ENCODE data around the gene PCDH9.

DNA sequence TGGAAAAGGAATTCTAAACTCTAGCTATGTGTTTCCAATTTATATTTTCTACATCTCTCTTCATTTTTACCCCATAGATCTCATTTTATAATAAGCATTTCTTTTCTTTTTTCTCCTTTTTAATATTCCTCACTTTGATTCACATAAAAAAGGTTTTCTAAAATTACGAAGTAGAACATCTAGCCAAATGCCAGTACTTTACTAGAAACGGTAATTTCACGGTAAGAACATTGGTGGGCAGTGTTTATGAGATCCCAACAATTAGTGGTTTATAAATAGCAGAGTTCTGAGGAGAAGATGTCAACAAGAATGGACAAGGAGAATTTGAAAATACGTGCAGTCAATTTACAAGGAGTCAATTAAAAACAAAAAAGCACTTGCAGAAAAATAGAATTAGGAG, 94.8 kb downstream of the PCDH9 start:
- TF ChIP-seq, protein P1, sequence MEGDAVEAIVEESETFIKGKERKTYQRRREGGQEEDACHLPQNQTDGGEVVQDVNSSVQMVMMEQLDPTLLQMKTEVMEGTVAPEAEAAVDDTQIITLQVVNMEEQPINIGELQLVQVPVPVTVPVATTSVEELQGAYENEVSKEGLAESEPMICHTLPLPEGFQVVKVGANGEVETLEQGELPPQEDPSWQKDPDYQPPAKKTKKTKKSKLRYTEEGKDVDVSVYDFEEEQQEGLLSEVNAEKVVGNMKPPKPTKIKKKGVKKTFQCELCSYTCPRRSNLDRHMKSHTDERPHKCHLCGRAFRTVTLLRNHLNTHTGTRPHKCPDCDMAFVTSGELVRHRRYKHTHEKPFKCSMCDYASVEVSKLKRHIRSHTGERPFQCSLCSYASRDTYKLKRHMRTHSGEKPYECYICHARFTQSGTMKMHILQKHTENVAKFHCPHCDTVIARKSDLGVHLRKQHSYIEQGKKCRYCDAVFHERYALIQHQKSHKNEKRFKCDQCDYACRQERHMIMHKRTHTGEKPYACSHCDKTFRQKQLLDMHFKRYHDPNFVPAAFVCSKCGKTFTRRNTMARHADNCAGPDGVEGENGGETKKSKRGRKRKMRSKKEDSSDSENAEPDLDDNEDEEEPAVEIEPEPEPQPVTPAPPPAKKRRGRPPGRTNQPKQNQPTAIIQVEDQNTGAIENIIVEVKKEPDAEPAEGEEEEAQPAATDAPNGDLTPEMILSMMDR (conservative IDR thresholded peaks at IDR 0.05; ENCODE audit: low read depth, low read length): no peak
- TF ChIP-seq RAD21 (IDR thresholded peaks at IDR 0.05; ENCODE audit: low read length): no peak

Measured in IMR-90 (cell line).